ENCODE measurements around the gene PARD3. TPM values are rescaled to one million over a fixed set of nuclear protein-coding genes. Genes with fewer than 3 reads are reported as not detected.

Gene PARD3
- total and polyA plus RNA-seq, 2 donors (not counting 3 experiments of a cell fraction or from before 2014, with no cell fraction given) = 7.3 to 24.1 TPM

GRCh38 chr10:34206935-34207268 is 608.2 kb downstream of the PARD3 start:
- intact Hi-C loops (cut with micrococcal nuclease) = no loop called here
- Histone ChIP-seq H3K4me3 (replicated peaks in 1 of 3; ENCODE audit: insufficient read depth in 1 of 3, low read depth in 1 of 3, low read length in 3 of 3) (no peak overlapping the region), H3K9me3 (replicated peaks; ENCODE audit: control insufficient read depth, insufficient read depth, low read length) (no peaks in the 10 kb centered on the region), H3K9ac (replicated peaks; ENCODE audit: extremely low read depth, insufficient read depth, low read length) (no peak overlapping the region), H3K27me3 (ENCODE audit: control insufficient read depth in 2 of 2, insufficient read depth in 2 of 2, low read length in 2 of 2) (no peaks in the 10 kb centered on the region), H2AFZ (ENCODE audit: low read depth, low read length) (no peak overlapping the region), H3K27ac (ENCODE audit: insufficient read depth, low read depth, low read length) (no peak overlapping the region), H4K20me1 (replicated peaks; ENCODE audit: control insufficient read depth, extremely low read depth, insufficient read depth, low read length) (no peaks in the 10 kb centered on the region), H3K9me1 (replicated peaks; ENCODE audit: control insufficient read depth, extremely low read depth, insufficient read depth, low read length) (no peaks in the 10 kb centered on the region), H3K4me1 (ENCODE audit: control insufficient read depth, extremely low read depth, insufficient read depth, low read length) (no peaks in the 10 kb centered on the region), H3K79me2 (ENCODE audit: control insufficient read depth, insufficient read depth, low read length) (no peaks in the 10 kb centered on the region), H3K36me3 (ENCODE audit: control insufficient read depth in 2 of 2, extremely low read depth in 1 of 2, insufficient read depth in 2 of 2, low read length in 2 of 2) (no peaks in the 10 kb centered on the region), H3K4me2 (ENCODE audit: insufficient read depth, low read length) (no peak overlapping the region)
- BruUV-seq (replicated peaks) = no TSS peak
- CTCF ChIA-PET = no interaction called here
- FAIRE-seq = no peak
- DNase-seq (ENCODE audit: low read depth, low spot score) = no peak
- POLR2A ChIA-PET = no interaction called here
- dilution Hi-C loops (cut with MboI; ENCODE audit: extremely low pct_ligation_motif_present, low sequenced_read_pairs) = no loop called here
- TF ChIP-seq JUN (IDR thresholded peaks at IDR 0.05; ENCODE audit: borderline replicate concordance, insufficient read depth, insufficient read length, low read depth) = no peak
- no peak for TF ChIP-seq EZH2 (IDR thresholded peaks at IDR 0.05; ENCODE audit: borderline replicate concordance, low read depth, low read length, severe bottlenecking)
- TF ChIP-seq, protein P1, sequence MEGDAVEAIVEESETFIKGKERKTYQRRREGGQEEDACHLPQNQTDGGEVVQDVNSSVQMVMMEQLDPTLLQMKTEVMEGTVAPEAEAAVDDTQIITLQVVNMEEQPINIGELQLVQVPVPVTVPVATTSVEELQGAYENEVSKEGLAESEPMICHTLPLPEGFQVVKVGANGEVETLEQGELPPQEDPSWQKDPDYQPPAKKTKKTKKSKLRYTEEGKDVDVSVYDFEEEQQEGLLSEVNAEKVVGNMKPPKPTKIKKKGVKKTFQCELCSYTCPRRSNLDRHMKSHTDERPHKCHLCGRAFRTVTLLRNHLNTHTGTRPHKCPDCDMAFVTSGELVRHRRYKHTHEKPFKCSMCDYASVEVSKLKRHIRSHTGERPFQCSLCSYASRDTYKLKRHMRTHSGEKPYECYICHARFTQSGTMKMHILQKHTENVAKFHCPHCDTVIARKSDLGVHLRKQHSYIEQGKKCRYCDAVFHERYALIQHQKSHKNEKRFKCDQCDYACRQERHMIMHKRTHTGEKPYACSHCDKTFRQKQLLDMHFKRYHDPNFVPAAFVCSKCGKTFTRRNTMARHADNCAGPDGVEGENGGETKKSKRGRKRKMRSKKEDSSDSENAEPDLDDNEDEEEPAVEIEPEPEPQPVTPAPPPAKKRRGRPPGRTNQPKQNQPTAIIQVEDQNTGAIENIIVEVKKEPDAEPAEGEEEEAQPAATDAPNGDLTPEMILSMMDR (IDR thresholded peaks at IDR 0.05; ENCODE audit: extremely low read depth in 1 of 2, insufficient read depth in 1 of 2, low read depth in 1 of 2, low read length in 2 of 2) = no peak
- no peak for TF ChIP-seq GATA2 (IDR thresholded peaks at IDR 0.05; ENCODE audit: insufficient read depth, insufficient read length, low read depth, low read length)
- no peak for TF ChIP-seq MAX (IDR thresholded peaks at IDR 0.05; ENCODE audit: insufficient read depth, insufficient read length)
- TF ChIP-seq POLR2A (IDR thresholded peaks at IDR 0.05; ENCODE audit: low read depth, low read length) = no peak
- no peak for TF ChIP-seq POLR2AphosphoS5 (IDR thresholded peaks at IDR 0.05; ENCODE audit: insufficient read depth, low read depth, low read length)
- no peak for TF ChIP-seq FOS (IDR thresholded peaks at IDR 0.05; ENCODE audit: borderline replicate concordance, insufficient read depth, low read length)
- no peak for TF ChIP-seq MYC (IDR thresholded peaks at IDR 0.05; ENCODE audit: low read depth, low read length)
